SK-N-SH treated with all-trans-retinoic acid at 6 μM for 48 hours (cell line): ENCODE data around the gene STAB2.

Source experiments
- ATAC-seq: fragments of 200-7000 bp; cut with Tn5 transposase; 3 replicates; pipeline ENCODE4 v1.9.1; 2020; ENCODE audit warnings: mild to moderate bottlenecking, moderate library complexity
- ARNTL ChIP-seq: fragments of 450-650 bp; formaldehyde crosslinking; IDR thresholded peaks from 2 replicates; pipeline ENCODE4 v1.5.0; 2020; ENCODE audit warnings: low read depth, mild to moderate bottlenecking, moderate library complexity, borderline replicate concordance
- BACH2 ChIP-seq: fragments of 250-450 bp; sonication (Bioruptor Pico); IDR thresholded peaks from 2 replicates; pipeline ENCODE4 v1.9.0; 2021; ENCODE audit warnings: mild to moderate bottlenecking, borderline replicate concordance
- CSDC2 ChIP-seq: fragments of 250-450 bp; sonication (Bioruptor Pico); IDR thresholded peaks from 2 replicates; pipeline ENCODE4 v1.5.0; 2020; ENCODE audit warnings: mild to moderate bottlenecking, moderate library complexity
- CSRNP3 ChIP-seq: fragments of 250-450 bp; sonication (Bioruptor Pico); IDR thresholded peaks from 2 replicates; pipeline ENCODE4 v1.5.1; 2021; ENCODE audit warnings: mild to moderate bottlenecking, moderate library complexity
- ESRRG ChIP-seq: fragments of 250-450 bp; sonication (Bioruptor Pico); IDR thresholded peaks from 2 replicates; pipeline ENCODE4 v1.6.1; 2021; ENCODE audit warnings: mild to moderate bottlenecking
- GLIS3 ChIP-seq: fragments of 250-450 bp; sonication (Bioruptor Pico); IDR thresholded peaks from 2 replicates; pipeline ENCODE4 v1.5.0; 2020; ENCODE audit warnings: mild to moderate bottlenecking, moderate library complexity
- ISL1 ChIP-seq: fragments of 250-450 bp; sonication (Bioruptor Pico); IDR thresholded peaks from 2 replicates; pipeline ENCODE4 v2.1.2; 2022; ENCODE audit warnings: mild to moderate bottlenecking, moderate library complexity
- OSR1 ChIP-seq: fragments of 250-450 bp; sonication (Bioruptor Pico); IDR thresholded peaks from 2 replicates; pipeline ENCODE4 v1.8.0; 2022; ENCODE audit warnings: moderate library complexity, mild to moderate bottlenecking, inconsistent platforms
- PATZ1 ChIP-seq: fragments of 250-450 bp; sonication (Bioruptor Pico); IDR thresholded peaks from 2 replicates; pipeline ENCODE4 v1.8.0; 2020; ENCODE audit warnings: mild to moderate bottlenecking, moderate library complexity, borderline replicate concordance
- PPARA ChIP-seq: fragments of 250-450 bp; sonication (Bioruptor Pico); IDR thresholded peaks from 2 replicates; pipeline ENCODE4 v1.5.0; 2020; ENCODE audit warnings: mild to moderate bottlenecking, borderline replicate concordance
- RARB ChIP-seq: fragments of 250-450 bp; sonication (Bioruptor Pico); IDR thresholded peaks from 2 replicates; pipeline ENCODE4 v1.8.0; 2021; ENCODE audit warnings: mild to moderate bottlenecking, moderate library complexity
- SNAI2 ChIP-seq: fragments of 250-450 bp; sonication (Bioruptor Pico); IDR thresholded peaks from 2 replicates; pipeline ENCODE4 v1.5.0; 2020; ENCODE audit warnings: mild to moderate bottlenecking, moderate library complexity
- TCF4 ChIP-seq: fragments of 250-450 bp; sonication (Bioruptor Pico); IDR thresholded peaks from 2 replicates; pipeline ENCODE4 v1.8.0; 2021; ENCODE audit warnings: mild to moderate bottlenecking, moderate library complexity, borderline replicate concordance
- TOX ChIP-seq: fragments of 250-450 bp; sonication (Bioruptor Pico); IDR thresholded peaks from 2 replicates; pipeline ENCODE4 v1.8.0; 2021; ENCODE audit warnings: mild to moderate bottlenecking, moderate library complexity, borderline replicate concordance
- ZC3H10 ChIP-seq: fragments of 250-450 bp; sonication (Bioruptor Pico); IDR thresholded peaks from 2 replicates; pipeline ENCODE4 v1.5.1; 2021; ENCODE audit warnings: mild to moderate bottlenecking, moderate library complexity
- ZFP3 ChIP-seq: fragments of 250-450 bp; sonication (Bioruptor Pico); IDR thresholded peaks from 2 replicates; pipeline ENCODE4 v1.5.0; 2020; ENCODE audit warnings: mild to moderate bottlenecking, moderate library complexity
- ZFP30 ChIP-seq: fragments of 450-650 bp; formaldehyde crosslinking; IDR thresholded peaks from 2 replicates; pipeline ENCODE4 v1.5.0; 2022; ENCODE audit warnings: mild to moderate bottlenecking, moderate library complexity
- ZNF565 ChIP-seq: fragments of 450-650 bp; formaldehyde crosslinking; conservative IDR thresholded peaks from 2 replicates; pipeline ENCODE4 v1.5.0; 2020; ENCODE audit warnings: low read depth, mild to moderate bottlenecking, moderate library complexity
- ZNF70 ChIP-seq: fragments of 450-650 bp; formaldehyde crosslinking; IDR thresholded peaks from 2 replicates; pipeline ENCODE4 v1.5.0; 2020; ENCODE audit warnings: mild to moderate bottlenecking, moderate library complexity
- TF ChIP-seq, protein P1 (sequence below): fragments of 250-450 bp; sonication (Bioruptor Pico); IDR thresholded peaks from 2 replicates; pipeline ENCODE4 v1.5.1; 2020; ENCODE audit warnings: low read depth, mild to moderate bottlenecking, moderate library complexity
- TF ChIP-seq, protein P2 (sequence below): fragments of 250-450 bp; sonication (Bioruptor Pico); IDR thresholded peaks from 2 replicates; pipeline ENCODE4 v1.8.0; 2021; ENCODE audit warnings: low read depth, mild to moderate bottlenecking, moderate library complexity, borderline replicate concordance

The STAB2 gene

DNA sequence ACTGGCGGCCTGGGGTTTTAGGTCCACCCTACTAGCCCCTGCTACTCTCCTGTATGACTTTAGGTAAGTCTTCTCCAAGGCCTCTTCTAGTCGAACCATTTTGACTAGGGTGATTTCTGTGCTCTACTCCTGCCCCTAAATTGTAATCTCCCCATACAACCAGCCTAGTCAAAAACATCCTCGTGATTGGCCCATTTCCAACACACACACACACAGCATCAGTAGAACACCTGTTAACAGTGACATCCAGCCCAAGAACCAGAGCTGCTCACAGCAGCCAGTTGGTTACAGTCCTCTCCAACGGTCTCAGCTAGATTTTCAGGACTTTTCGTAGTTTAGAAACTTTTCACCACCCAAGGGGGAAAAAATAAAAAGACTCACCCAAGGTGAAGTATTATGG lies 223.0 kb downstream of the STAB2 start:
- ATAC-seq = no peak

DNA sequence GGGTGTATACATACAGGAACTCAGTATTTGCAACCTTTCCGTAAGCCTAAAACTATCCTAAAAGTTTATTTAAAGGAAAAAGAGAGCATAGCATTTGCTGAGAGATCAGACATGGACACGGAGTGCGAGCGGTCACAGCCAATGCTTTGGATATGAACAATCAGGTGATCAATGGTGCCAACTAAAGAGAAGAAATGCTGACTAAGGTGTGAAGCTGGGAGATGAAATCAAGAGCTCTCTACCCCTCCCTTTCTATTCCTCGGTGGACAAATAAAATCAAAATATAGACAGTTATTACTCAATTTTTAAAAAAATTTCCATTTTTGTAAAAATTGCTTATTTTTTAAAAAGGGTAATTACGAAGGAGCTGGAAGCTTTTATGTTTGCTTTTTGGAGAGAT lies 224.7 kb downstream of the STAB2 start:
- no peak for TF ChIP-seq BACH2
- TF ChIP-seq ESRRG (CRISPR knock-in tag) = no peak
- TF ChIP-seq TOX (CRISPR knock-in tag) = no peak
- no peak for TF ChIP-seq ZFP30 (CRISPR knock-in tag)
- no peak for TF ChIP-seq ARNTL (CRISPR knock-in tag)
- no peak for TF ChIP-seq OSR1 (CRISPR knock-in tag)
- no peak for TF ChIP-seq RARB (CRISPR knock-in tag)
- no peak for TF ChIP-seq GLIS3 (CRISPR knock-in tag)
- no peak for TF ChIP-seq PATZ1 (CRISPR knock-in tag)
- TF ChIP-seq TCF4 (CRISPR knock-in tag) = no peak
- ATAC-seq = no peak

More for the DNA sequence above, 223.0 kb downstream of the STAB2 start:
- TF ChIP-seq BACH2 (no peak), CSDC2 (CRISPR knock-in tag) (no peak), ESRRG (CRISPR knock-in tag) (no peak), ZNF565 (CRISPR knock-in tag) (no peak), PPARA (CRISPR knock-in tag) (no peak), ZC3H10 (CRISPR knock-in tag) (no peak), CSRNP3 (no peak), OSR1 (CRISPR knock-in tag) (no peak), ZFP3 (CRISPR knock-in tag) (no peak), ZNF70 (no peak), ZFP30 (CRISPR knock-in tag) (no peak)

- no peak for ATAC-seq
- no peak for TF ChIP-seq CSRNP3
- no peak for TF ChIP-seq ARNTL (CRISPR knock-in tag)
- TF ChIP-seq GLIS3 (CRISPR knock-in tag) = no peak
- TF ChIP-seq CSDC2 (CRISPR knock-in tag) = no peak
- no peak for TF ChIP-seq ISL1 (CRISPR knock-in tag)
- TF ChIP-seq PPARA (CRISPR knock-in tag) = no peak
- TF ChIP-seq ZFP30 (CRISPR knock-in tag) = no peak
- no peak for TF ChIP-seq TCF4 (CRISPR knock-in tag)
- no peak for TF ChIP-seq ZNF565 (CRISPR knock-in tag)
- no peak for TF ChIP-seq SNAI2 (CRISPR knock-in tag)
- no peak for TF ChIP-seq BACH2
- TF ChIP-seq ZC3H10 (CRISPR knock-in tag) = no peak
- TF ChIP-seq, protein P1, sequence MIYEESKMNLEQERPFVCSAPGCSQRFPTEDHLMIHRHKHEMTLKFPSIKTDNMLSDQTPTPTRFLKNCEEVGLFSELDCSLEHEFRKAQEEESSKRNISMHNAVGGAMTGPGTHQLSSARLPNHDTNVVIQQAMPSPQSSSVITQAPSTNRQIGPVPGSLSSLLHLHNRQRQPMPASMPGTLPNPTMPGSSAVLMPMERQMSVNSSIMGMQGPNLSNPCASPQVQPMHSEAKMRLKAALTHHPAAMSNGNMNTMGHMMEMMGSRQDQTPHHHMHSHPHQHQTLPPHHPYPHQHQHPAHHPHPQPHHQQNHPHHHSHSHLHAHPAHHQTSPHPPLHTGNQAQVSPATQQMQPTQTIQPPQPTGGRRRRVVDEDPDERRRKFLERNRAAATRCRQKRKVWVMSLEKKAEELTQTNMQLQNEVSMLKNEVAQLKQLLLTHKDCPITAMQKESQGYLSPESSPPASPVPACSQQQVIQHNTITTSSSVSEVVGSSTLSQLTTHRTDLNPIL (CRISPR knock-in tag) = no peak
- no peak for TF ChIP-seq RARB (CRISPR knock-in tag)
Measured at GRCh38 chr12:103812789-103813188, 225.7 kb downstream of the STAB2 start.

DNA sequence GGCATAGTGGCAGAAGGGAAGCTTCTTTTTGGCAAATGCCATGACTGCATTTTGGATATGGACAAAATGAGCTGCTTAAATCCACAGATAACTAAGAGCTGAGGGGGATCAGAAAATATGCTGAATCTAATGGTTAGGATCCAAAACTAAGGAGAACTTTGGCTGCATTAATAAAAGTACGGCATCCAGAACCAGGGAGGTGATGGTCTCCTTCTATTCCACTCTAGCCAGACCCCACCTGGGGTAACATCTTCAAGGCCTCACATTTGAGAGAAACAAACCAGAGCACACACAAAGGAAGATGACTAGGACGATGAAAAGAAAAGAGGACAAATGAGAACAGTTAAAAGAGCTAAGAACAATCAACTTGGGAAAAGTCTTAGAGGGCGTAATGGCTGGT lies 226.4 kb downstream of the STAB2 start:
- TF ChIP-seq ZNF70 (peak; percentile 94), PATZ1 (CRISPR knock-in tag) (no peak), ARNTL (CRISPR knock-in tag) (no peak), CSDC2 (CRISPR knock-in tag) (no peak)
- TF ChIP-seq, protein P2, sequence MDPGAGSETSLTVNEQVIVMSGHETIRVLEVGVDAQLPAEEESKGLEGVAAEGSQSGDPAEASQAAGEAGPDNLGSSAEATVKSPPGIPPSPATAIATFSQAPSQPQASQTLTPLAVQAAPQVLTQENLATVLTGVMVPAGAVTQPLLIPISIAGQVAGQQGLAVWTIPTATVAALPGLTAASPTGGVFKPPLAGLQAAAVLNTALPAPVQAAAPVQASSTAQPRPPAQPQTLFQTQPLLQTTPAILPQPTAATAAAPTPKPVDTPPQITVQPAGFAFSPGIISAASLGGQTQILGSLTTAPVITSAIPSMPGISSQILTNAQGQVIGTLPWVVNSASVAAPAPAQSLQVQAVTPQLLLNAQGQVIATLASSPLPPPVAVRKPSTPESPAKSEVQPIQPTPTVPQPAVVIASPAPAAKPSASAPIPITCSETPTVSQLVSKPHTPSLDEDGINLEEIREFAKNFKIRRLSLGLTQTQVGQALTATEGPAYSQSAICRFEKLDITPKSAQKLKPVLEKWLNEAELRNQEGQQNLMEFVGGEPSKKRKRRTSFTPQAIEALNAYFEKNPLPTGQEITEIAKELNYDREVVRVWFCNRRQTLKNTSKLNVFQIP (CRISPR knock-in tag) = no peak
- no peak for ATAC-seq
